LHCN-M2 (cell line): Measurements from ENCODE around the gene CLK3. TPM values are rescaled to one million over a fixed set of nuclear protein-coding genes. Genes with fewer than 3 reads are reported as not detected.
A peak's percentile ranks its signal among the peaks of the same experiment; 100 is the strongest.

Experiments
- DNase-seq: peaks from one replicate; pipeline ENCODE4 v3.0.0-alpha.2; 2012; ENCODE audit warnings: low read depth
- total RNA-seq: library from RNA; depleted of rRNA; stranded (reverse); fragments of >200 nt; gene quantifications from 2 replicates; pipeline ENCODE4 v1.2.3, GENCODE V29; 2014

The CLK3 gene
- total RNA-seq, 1 experiment from 2014 or later, result 60.5 TPM

DNA sequence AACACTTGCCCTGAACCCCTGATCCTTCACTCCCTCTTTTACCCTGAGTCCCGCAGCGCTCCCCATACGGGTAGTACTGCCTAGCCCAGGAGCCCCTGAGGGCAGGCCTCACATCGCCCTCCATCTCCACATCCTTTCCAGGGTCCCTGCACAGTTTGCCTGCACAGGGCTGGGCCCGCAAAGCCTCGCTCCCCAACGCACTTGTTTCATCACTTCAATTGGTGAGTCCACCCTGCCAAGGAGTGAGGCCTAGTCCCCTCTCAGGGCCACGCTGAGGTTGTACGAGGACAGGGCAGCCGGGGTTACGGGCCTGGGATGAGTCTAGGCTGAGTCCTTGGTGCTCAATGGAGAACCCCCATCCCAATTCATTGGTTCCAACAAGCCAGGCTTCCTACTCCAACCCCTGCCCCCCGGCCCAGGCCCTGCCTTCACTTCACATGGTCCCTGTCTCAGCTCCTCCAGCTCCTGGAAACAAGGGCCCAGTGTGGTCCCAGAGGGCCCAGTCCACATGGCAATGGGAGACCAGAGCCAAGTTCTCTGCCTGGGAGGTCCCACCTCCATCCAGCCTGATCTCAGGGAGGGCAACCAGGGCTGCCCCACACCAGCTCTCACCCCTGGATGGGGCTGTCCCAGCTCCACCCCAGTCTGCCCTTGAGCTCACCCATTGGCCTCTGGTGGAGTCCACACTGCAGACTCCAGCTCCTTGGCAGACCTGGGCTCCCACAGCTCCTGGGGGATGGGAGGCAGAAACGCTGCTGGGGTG is 12.4 kb upstream of the CLK3 start:
- no peak for DNase-seq

DNA sequence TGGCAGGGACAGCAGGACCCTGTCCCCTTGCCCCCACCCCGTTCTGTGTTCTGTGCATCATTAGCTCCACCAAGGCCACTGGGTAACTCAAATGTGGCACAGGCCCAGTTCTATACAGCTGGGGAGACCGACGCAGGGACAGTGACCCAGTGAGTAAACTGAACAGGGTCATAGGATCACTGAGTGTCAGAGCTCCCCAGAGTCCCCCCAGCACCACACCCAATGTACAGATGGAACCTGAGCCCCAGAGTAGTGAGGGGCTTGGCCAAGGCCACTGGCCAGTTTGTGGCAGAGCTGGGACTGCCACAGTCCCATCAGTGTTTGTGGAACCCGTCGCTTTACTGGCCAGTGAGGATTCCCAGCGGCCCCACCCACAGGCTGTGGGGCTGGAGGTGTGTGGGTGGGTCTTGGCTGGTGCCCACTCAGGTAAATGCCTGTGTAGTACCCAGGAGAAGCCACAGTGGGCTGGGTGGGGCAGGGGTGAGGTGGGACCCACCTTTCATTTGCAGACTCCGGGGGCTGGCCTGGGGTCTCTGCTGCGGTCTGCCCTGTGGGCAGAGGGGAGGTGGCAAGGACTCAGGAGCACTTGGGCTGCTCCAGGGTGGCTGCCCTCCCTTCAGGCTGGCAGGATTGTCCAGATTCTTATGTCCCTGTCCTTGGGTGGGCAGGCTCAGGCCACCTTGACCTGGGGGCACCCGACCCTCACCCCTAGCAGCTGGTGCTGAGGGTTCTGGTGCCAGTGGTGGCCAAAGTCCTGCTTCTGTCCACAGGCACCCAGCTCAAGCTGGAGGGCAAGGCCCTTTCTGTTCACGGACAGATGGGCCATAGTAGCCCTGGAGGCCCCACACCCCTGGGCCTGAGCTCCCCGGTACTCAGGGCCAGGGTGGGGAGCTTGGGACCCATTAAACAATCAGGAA is 11.6 kb upstream of the CLK3 start:
- DNase-seq, result no peak

DNA sequence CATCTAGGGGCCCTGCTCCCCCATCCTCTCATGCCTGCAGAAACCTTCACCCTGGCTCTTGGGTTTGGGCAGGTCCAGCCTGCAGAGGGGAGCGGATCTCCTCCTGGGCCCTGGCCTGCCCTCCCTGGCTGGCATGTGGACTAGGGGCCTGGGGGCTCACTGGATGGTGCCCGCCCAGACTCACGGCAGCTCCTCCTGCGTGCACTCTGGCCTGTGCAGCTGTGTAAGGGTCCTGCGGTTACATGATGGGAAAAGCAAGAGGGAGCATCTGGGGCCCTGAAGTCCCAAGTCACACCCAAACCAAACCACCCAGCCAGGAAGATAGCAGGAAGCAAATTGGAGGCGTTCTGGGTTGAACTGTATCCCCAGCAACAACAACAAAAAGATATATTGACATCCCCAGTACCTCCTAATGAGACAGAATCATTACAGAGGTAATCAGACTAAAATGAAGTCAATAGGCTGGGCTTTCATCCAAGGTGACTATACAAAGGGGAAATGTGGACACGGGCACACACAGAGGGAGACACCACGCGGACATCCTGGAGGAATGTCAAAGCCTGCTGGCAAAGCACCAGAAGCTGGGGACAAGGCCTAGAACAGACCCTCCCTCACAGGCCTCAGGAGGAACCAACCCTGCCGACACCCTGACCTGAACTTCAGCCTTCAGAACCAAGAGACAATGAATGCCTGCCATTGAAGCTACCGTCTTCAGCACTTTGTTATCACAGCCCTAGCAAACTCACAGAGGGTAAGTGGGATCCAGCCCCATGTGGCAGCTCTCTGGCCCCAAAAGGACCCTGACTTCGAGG is 10.4 kb upstream of the CLK3 start:
- DNase-seq, result no peak

DNA sequence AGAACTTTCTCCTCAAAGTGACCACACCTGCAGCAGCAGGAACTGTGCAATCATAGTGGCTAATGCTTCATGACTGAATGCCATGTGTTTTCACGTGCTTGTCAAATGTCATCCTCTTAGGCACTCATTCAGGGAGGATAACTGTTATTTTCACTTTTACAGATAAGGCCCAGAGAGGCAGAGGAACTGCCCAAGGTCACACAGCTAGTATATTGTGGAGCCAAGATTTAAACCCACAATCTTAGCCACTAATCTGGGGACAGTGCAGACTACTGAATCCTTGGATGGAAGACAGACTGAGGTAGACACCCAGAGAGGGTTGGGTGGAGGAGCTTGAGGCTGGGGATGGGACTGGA is 9.9 kb upstream of the CLK3 start:
- DNase-seq, result no peak

DNA sequence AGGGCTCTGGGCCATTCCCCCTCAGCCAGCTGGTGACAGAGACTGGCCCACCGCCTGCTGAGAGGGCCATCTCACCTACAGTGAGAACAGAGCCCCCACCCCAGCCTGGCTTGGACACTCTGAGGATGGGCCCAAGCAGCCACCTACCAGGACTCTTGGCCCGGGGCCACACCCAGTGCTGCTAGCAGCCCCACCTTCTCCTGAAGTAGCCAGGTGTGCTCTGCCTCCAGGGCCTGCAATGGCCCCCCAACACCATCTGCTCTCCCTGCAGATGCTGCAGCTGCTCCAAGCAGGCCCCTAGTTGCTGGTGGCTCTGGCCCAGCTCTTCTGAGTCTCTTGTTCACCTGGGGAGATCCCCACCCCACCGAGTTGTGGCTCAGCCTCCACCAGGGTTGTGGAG is 6.8 kb upstream of the CLK3 start:
- no peak for DNase-seq

DNA sequence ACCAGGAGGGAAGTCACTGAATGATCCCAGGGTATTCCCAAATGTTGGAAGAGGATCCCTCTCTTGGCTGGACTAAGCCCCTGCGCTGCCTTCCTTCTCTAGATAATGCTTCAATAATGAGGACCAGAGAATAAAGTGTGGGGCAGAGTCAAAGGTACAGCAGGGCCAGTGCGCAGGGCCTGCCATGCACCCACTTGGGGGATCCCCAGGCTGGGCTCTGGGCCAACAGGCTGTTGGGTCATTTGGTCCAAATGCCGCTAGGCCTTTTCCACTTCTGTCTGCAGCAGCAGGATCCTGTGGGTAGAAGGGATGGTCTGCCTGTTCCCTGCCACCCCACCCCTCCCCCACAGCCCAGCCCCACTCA is 5.7 kb upstream of the CLK3 start:
- no peak for DNase-seq

DNA sequence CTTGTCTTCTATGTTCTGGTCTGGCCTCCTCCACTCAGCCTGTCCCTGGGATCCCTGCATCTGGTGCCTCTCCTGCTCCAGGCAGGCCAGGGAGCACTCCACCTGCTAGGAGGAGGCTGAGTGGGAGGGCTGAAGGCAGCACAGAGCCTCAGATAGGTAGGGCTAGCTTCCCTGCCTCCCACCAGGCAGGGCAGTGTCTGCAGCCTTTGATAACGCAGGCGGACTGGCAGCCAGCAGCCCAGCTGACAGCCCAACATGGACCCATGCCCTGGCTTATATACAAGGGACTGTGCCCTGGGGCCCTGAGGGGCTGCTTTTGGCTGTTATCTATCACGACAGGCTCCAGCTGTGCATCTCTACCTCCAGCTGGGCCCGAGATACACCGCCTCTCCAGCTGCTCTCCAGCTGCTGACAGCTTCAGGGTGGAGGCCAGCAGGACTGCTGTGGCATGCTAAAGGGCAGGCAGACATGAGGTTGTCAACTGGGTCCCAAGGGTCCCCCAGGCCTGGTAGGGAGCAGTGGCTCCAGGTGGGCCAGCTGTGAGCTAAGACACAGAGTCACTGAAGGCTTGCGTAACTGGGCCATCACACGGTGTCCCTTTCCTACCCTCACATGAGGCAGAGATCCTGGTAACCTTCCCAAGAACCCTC is 5.2 kb upstream of the CLK3 start:
- no peak for DNase-seq

DNA sequence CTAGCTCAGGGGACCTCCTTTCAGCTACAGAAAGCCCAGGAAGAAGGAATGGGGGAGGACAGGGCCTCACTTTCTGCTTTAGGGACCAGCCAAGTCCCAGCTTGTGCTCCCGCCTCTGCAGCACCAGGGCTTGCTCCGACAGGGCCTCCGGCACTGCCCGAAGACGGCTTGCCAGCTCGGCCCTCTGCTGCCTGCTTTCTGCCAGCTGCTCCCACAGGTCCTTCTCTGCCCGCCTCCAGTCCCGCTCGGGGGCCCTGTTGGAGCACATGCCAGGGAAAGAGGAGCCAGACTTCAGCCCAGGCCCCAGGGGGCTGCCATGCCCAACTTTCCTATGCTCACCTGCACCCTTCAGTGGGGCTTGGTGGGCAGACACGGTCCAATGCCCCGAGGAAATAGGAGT is 4.3 kb upstream of the CLK3 start:
- DNase-seq, result no peak

DNA sequence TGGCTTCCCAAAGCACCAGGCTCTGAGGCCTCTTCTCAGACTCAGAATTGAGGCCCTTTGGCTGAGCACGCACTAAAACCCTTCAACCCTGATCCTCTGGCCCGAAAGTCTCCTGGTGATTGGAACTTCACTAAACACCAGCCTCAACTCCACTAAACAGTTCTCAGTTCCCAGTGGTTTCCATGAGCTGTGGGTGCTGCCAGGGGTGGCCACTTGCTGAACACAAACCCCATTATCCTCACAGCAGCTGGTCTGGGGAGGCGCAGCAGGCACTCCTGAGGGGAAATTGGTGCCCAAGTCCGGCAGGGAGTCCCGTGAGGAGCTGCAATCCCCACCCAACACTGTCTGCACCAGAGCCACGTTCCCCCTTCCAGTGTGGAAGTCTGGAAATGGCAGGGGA is 3.8 kb upstream of the CLK3 start:
- DNase-seq, result no peak

DNA sequence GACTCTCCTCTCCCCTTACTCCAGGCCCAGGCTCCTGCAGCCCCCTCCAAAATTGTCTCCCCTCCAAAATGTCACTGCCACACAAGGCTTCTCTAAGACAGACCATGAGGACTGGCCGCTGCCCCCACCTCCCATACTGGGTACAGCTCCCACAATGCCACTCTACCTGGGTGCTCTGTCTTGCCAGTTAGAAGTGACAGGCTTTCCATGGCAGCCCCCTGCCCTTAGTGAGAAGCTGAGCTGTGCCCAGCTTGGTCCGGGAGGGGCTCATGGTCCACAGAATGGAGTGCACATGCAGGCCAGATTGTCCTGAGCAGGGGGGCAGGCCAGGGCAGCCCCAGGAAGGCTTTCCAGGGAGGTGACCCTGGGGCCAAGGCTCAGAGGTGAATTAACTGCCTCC is 3.0 kb upstream of the CLK3 start:
- DNase-seq, result no peak

DNA sequence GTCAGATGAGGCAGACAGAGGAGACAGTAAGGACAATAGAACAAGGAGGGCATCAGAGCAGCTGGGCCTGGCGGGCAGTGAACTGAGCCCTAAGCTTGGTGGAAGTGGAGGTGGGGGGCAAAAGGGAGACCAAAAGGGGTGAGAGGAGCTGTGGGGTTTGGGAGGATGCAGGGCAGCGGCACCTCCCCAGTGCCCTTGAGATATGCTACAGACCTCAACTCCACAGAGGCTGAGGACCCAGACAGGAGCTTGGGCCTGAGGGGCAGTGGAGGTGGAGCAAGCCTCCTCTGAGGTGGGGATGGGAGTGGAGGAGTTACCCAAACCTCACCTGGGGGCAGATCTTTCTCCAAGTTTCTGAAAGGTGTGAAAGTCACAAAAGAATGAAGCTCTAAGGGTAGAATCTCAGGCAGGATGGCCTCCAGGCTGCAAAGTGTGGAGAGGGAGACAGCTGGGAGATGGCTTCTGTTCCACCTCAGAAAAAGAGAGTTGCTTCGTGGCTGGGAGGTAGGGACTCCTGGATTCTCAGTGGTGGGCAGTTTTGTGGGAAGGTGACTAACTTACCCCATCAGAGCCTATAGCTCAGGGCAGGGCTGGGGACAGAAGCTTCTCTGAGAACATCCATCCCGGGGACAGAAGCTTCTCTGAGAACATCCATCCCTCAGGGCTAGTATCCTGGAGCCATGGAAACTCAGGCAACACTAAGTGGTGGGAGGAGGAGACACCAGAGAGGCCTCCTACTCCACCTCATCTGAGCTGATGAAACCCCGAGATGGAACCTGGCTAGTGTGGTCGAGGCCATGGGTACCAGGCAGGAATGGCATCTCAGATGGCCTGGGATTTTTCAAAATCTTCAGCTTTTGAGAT is 2.3 kb upstream of the CLK3 start:
- peak; percentile 7 for DNase-seq

DNA sequence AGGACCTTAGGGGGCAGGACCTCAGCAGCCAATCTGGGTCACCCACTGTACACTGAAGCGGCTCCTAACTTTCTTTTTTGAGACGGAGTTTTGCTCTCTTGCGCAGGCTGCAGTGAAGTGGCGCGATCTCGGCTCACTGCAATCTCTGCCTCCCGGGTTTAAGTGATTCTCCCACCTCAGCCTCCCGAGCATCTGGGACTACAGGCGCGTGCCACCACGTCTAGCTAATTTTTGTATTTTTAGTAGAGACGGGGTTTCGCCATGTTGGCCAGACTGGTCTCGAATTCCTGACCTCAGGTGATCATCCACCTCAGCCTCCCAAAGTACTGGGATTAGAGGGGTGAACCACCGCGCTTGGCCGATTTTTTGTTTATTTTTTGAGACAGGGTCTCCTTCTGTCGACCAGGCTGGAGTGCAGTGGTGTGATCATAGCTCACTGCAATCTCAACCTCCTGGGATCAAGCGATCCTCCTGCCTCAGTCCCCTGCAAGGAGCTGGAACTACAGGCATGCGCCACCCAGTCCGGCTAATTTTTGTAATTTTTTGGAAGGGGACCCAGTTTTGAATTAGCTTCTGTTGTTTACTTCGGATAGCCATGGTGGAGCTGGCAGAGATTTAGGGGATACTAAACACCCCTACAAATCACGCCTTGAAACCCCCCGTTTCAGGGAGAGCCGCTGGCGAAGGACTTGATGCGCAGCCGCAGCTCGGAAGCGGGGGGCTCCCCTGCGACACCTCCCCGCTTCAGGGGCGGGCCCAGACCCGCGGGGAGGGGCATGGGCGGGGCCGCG is 1.5 kb upstream of the CLK3 start:
- no peak for DNase-seq

DNA sequence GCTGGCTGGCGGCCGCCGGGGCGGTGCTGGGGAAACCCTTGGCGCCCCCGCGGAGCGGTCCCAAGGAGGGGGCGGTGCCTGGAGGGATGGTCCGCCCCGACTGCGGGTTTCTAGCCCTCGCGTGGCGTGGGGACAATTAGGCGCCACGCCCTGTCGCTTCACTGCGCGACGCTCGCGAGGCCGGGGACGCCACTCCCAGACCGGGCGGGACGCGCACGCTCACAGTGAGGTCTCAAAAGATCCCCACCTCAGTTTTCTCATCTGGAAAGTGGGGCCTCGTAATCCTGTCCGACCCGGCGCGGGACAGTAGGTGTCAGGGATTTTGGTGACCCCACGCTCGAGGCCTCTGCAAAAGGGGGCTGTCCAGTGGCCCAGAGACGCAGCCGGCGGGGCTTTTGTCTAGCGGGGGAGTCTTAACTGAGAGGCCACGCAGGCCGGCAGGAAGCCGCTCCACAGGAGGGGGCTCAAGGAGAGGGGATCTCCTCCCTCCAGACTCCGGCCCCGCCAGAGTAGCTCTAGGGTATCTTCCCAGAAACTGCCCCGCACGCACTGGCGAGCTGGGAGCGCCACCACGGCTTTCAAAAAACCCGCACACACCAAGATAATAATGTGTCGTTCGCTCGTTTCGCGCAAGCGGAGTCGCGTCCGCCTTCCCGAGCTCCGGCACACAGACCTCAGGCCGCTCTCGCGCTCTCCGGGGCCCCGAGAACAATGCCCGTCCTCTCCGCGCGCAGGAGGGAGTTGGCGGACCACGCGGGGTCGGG is 710 bp upstream of the CLK3 start:
- DNase-seq, result peak; percentile 68

DNA sequence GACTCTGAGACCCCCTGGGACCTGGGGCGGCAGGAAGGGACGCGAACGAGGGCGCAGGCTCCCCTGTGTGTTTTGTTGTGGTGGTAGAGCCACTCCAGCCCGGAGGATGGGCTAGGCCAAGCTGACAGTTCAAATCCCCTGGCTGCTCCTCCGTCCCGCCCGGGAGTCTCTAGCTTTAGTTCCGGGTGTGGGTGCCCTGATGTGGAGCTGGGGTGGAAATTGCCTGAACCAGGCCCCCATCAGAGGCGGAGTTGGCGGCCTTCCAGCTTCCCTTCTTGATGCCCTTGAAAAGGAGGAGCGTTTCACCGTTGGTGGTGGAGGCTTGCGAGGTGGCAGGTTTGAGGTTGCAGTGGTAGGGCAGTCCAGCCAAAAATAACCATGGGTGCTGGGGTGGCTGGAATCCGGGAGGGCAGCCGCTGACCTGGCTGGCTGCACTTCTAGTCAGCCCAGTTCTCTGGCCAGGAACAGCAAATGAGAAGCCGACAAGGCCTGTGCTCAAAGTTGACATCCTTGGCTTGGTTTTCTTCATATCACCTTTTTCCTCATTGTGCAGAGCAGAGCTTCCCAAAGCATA is 817 bp downstream of the CLK3 start:
- DNase-seq, result peak; percentile 61

DNA sequence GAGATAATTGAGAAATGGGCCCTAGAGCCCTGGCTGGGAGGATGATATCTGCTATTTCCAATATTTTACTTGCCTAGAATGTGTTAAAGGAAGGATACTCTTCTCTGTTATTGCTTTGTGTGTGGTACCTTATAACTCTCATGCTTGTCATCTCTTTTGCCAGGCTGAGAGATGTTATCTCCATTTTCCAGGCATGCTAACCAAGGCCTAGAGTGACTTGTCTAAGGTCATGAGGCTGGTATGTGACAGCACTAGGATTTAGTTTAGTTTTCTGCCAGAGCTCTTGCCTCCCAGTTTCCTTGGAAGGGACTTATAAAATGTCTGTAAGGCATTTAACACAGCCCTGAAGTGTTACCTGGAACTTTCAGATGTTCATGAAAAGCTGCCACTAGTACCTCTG is 1.4 kb downstream of the CLK3 start:
- no peak for DNase-seq

DNA sequence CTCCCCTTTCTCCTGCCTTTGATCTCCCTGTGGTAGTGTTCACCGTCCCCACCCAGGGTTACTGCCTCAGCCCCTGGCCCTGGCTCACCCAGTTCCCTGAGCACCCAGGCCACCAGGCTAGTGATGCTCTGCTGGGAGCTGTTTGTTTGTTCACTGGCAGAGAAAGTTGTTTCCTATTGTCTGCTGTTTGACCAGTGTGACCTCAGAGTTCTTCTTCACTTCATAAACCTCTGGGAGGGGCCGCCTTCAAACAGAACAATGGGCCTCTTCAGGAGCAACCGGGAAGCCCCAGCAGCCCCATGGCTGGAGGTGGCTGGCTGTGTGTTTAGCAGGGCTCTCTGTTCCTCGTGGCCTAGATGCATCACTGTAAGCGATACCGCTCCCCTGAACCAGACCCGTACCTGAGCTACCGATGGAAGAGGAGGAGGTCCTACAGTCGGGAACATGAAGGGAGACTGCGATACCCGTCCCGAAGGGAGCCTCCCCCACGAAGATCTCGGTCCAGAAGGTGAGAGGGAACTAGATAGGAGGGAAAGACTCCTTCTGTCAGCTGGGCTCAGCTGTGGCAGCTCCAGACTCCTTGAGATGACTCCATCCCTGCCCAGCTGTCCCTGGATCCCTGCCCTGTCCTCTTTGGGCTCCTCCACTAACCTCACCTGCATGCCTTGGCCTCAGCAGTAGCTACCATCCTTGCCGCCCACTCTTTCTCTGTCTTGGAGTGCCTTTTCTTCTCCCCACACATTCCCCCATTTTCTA is 3.4 kb downstream of the CLK3 start:
- no peak for DNase-seq

DNA sequence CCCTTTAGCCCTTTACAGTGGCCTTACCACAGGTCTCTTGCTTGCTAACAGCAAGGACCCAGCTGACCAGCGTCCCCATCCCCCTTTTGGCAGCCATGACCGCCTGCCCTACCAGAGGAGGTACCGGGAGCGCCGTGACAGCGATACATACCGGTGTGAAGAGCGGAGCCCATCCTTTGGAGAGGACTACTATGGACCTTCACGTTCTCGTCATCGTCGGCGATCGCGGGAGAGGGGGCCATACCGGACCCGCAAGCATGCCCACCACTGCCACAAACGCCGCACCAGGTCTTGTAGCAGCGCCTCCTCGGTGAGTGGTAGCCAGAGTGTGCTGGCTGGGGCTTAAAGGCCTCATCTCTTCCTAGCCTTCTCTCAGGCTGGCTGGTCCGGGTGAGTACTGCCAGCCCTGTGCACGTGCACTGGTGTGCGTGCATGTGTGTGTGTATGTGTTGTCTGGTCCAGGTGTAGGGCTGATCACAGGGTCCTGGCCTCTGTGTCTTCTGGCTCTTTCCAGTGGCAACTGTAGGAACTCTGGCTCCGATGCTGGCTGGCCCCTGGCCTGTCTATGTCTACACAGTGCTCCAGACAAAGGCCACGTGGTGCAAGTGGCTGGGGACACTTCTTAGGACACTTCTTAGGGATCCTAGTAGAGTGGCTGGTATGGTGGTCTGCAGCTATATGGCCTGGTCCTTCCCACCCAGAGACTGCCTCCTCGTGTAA is 4.4 kb downstream of the CLK3 start:
- no peak for DNase-seq
